HEK293 (cell line): Measurements from ENCODE around the gene NTNG1.

ENCODE experiments used
- CTCF ChIA-PET: fragments of 350-600 bp; formaldehyde crosslinking; extraction: SDS; loops from one replicate; lab custom pipeline; 2021; ENCODE audit warnings: antibody characterized with exemption; lab: Yijun Ruan, JAX
- POLR2A ChIA-PET: fragments of 300-600 bp; formaldehyde crosslinking; extraction: SDS; loops from one replicate; lab custom pipeline; 2020; ENCODE audit warnings: antibody characterized with exemption, inconsistent platforms; lab: Yijun Ruan, JAX
- H3K27ac ChIP-seq: fragments of 200-500 bp; sonication (Bioruptor generic); 2 replicates; pipeline ENCODE4 v1.5.1; 2014; ENCODE audit warnings: low read depth, low read length, control low read depth, inconsistent platforms; ENCODE audit errors: extremely low read depth
- H3K36me3 ChIP-seq, 2 experiments: fragments of 200-500 bp in 1 of 2; sonication (Bioruptor generic) in 1 of 2; 1 replicate in 1 of 2; 2 replicates in 1 of 2; pipeline ENCODE4 v1.5.1; 2014 to 2017; ENCODE audit warnings: inconsistent platforms in 2 of 2, low read length in 2 of 2; ENCODE audit not compliant: control insufficient read depth in 2 of 2, insufficient read depth in 1 of 2
- H3K4me1 ChIP-seq: fragments of 200-500 bp; sonication (Bioruptor generic); 2 replicates; pipeline ENCODE4 v1.5.1; 2014; ENCODE audit warnings: mild to moderate bottlenecking, low read length, inconsistent platforms; ENCODE audit not compliant: control insufficient read depth, insufficient read depth
- H3K4me3 ChIP-seq: 2 replicates; pipeline ENCODE4 v1.5.1; 2011; ENCODE audit warnings: low read depth, mild to moderate bottlenecking, control low read depth, low read length, moderate library complexity
- H3K9me3 ChIP-seq: fragments of 200-500 bp; sonication (Bioruptor generic); 2 replicates; pipeline ENCODE4 v1.5.1; 2014; ENCODE audit warnings: low read depth, low read length, inconsistent platforms; ENCODE audit not compliant: control insufficient read depth, insufficient read depth
- FEZF1 ChIP-seq: fragments of 450-650 bp; formaldehyde crosslinking; IDR thresholded peaks from 2 replicates; pipeline ENCODE4 v1.5.1; 2016; ENCODE audit warnings: missing biosample characterization, missing genetic modification characterization
- GLI2 ChIP-seq: fragments of 450-650 bp; formaldehyde crosslinking; IDR thresholded peaks from 2 replicates; pipeline ENCODE4; 2017; ENCODE audit warnings: missing biosample characterization, missing genetic modification characterization, low read depth, borderline replicate concordance
- HOXC10 ChIP-seq: sonication (generic); formaldehyde crosslinking; IDR thresholded peaks from 2 replicates; pipeline ENCODE4 v1.8.1; 2023; ENCODE audit warnings: mild to moderate bottlenecking, missing genetic modification reagents
- KLF7 ChIP-seq: fragments of 450-650 bp; formaldehyde crosslinking; IDR thresholded peaks from 2 replicates; pipeline ENCODE4 v1.5.1; 2016; ENCODE audit warnings: missing biosample characterization, missing genetic modification characterization, borderline replicate concordance
- OSR2 ChIP-seq: fragments of 450-650 bp; formaldehyde crosslinking; IDR thresholded peaks from 2 replicates; pipeline ENCODE4 v1.5.1; 2016; ENCODE audit warnings: missing biosample characterization, missing genetic modification characterization
- SP2 ChIP-seq: fragments of 450-650 bp; formaldehyde crosslinking; IDR thresholded peaks from 2 replicates; pipeline ENCODE4 v1.5.1; 2016; ENCODE audit warnings: missing biosample characterization, missing genetic modification characterization
- TCF7L2 ChIP-seq: IDR thresholded peaks from 2 replicates; pipeline ENCODE4 v1.6.1; 2011; ENCODE audit warnings: low read depth, mild to moderate bottlenecking, inconsistent platforms, low read length, moderate library complexity, borderline replicate concordance
- YY1 ChIP-seq: fragments of 450-650 bp; formaldehyde crosslinking; IDR thresholded peaks from 2 replicates; pipeline ENCODE4 v1.5.1; 2018; ENCODE audit warnings: missing biosample characterization, missing genetic modification characterization
- ZBTB17 ChIP-seq: fragments of 450-650 bp; formaldehyde crosslinking; IDR thresholded peaks from 2 replicates; pipeline ENCODE4 v1.5.1; 2016; ENCODE audit warnings: missing biosample characterization, missing genetic modification characterization
- ZBTB7A ChIP-seq: fragments of 450-650 bp; formaldehyde crosslinking; IDR thresholded peaks from 2 replicates; pipeline ENCODE4 v1.5.1; 2016; ENCODE audit warnings: low read depth, missing biosample characterization, missing genetic modification characterization
- ZBTB8A ChIP-seq: fragments of 450-650 bp; formaldehyde crosslinking; IDR thresholded peaks from 2 replicates; pipeline ENCODE4 v1.5.1; 2016; ENCODE audit warnings: missing biosample characterization, missing genetic modification characterization
- ZNF174 ChIP-seq: fragments of 450-650 bp; formaldehyde crosslinking; IDR thresholded peaks from 2 replicates; pipeline ENCODE4 v1.5.0; 2017; ENCODE audit warnings: missing biosample characterization, mild to moderate bottlenecking, missing genetic modification characterization
- ZNF202 ChIP-seq: fragments of 450-650 bp; formaldehyde crosslinking; IDR thresholded peaks from 2 replicates; pipeline ENCODE4 v1.5.1; 2016; ENCODE audit warnings: missing biosample characterization, missing genetic modification characterization, borderline replicate concordance
- ZNF211 ChIP-seq: fragments of 450-650 bp; formaldehyde crosslinking; IDR thresholded peaks from 2 replicates; pipeline ENCODE4 v1.5.1; 2016; ENCODE audit warnings: low read depth, missing biosample characterization, missing genetic modification characterization
- ZNF223 ChIP-seq: fragments of 450-650 bp; formaldehyde crosslinking; IDR thresholded peaks from 2 replicates; pipeline ENCODE4 v1.5.1; 2016; ENCODE audit warnings: missing biosample characterization, missing genetic modification characterization
- ZNF324 ChIP-seq: fragments of 450-650 bp; formaldehyde crosslinking; IDR thresholded peaks from 2 replicates; pipeline ENCODE4 v1.5.1; 2016; ENCODE audit warnings: missing biosample characterization, missing genetic modification characterization
- ZNF341 ChIP-seq: fragments of 450-650 bp; formaldehyde crosslinking; IDR thresholded peaks from 2 replicates; pipeline ENCODE4; 2016; ENCODE audit warnings: low read depth, missing biosample characterization, missing genetic modification characterization
- ZNF394 ChIP-seq: fragments of 450-650 bp; formaldehyde crosslinking; IDR thresholded peaks from 2 replicates; pipeline ENCODE4 v1.5.1; 2016; ENCODE audit warnings: missing biosample characterization, missing genetic modification characterization, mild to moderate bottlenecking, moderate library complexity, borderline replicate concordance
- ZNF624 ChIP-seq: fragments of 450-650 bp; formaldehyde crosslinking; IDR thresholded peaks from 2 replicates; pipeline ENCODE4 v1.5.1; 2017; ENCODE audit warnings: missing biosample characterization, missing genetic modification characterization
- ZNF626 ChIP-seq: fragments of 450-650 bp; sonication (Bioruptor Pico); formaldehyde crosslinking; IDR thresholded peaks from 2 replicates; pipeline ENCODE4 v1.5.1; 2018; ENCODE audit warnings: missing biosample characterization, missing genetic modification characterization, inconsistent platforms
- ZNF670 ChIP-seq: fragments of 450-650 bp; formaldehyde crosslinking; IDR thresholded peaks from 2 replicates; pipeline ENCODE4 v1.5.1; 2016; ENCODE audit warnings: missing biosample characterization, missing genetic modification characterization, low read depth
- ZNF677 ChIP-seq: fragments of 450-650 bp; IDR thresholded peaks from 2 replicates; pipeline ENCODE4 v1.5.0; 2018; ENCODE audit warnings: missing biosample characterization, mild to moderate bottlenecking, missing genetic modification characterization, moderate library complexity
- ZSCAN23 ChIP-seq: fragments of 450-650 bp; formaldehyde crosslinking; IDR thresholded peaks from 2 replicates; pipeline ENCODE4 v1.5.1; 2016; ENCODE audit warnings: missing biosample characterization, missing genetic modification characterization
- TF ChIP-seq, protein P1 (sequence below): fragments of 450-650 bp; formaldehyde crosslinking; IDR thresholded peaks from 2 replicates; pipeline ENCODE4 v1.5.1; 2016; ENCODE audit warnings: missing biosample characterization, missing genetic modification characterization
- TF ChIP-seq, protein P2 (sequence below): fragments of 450-650 bp; formaldehyde crosslinking; IDR thresholded peaks from 2 replicates; pipeline ENCODE4 v1.5.1; 2016; ENCODE audit warnings: missing biosample characterization, missing genetic modification characterization

NTNG1 gene

DNA sequence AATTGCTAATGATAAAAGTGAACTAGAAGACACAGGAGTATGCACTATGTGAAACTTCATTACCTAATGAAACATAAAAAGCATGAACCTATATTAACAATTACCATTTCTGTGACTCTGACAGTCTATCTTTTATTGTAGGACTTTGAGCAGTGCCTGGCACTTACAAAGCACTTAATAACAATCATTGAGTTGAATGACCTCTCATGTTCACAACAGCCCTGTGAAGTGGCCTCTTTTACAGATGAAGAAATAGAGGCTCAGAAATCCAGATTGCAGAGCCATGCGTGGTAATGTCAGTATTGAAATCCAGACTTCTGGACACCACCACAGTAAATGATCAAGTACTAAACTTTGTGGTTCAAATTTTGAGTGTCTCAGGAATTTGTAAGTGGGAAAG, 326.4 kb downstream of the NTNG1 start:
- Histone ChIP-seq H3K36me3 (no peaks in the 10 kb centered on the region), H3K4me3 (no peak overlapping the region), H3K9me3 (no peaks in the 10 kb centered on the region), H3K4me1 (no peaks in the 10 kb centered on the region), H3K27ac (no peak overlapping the region)
- CTCF ChIA-PET = interaction anchor here (0.9 to 1.5 kb wide), 4 partner anchors 8 to 62 kb away, joined by 3 to 6 read pairs (median 5); no protein-coding TSS in a partner anchor
- POLR2A ChIA-PET = no interaction called here
- TF ChIP-seq, protein P1, sequence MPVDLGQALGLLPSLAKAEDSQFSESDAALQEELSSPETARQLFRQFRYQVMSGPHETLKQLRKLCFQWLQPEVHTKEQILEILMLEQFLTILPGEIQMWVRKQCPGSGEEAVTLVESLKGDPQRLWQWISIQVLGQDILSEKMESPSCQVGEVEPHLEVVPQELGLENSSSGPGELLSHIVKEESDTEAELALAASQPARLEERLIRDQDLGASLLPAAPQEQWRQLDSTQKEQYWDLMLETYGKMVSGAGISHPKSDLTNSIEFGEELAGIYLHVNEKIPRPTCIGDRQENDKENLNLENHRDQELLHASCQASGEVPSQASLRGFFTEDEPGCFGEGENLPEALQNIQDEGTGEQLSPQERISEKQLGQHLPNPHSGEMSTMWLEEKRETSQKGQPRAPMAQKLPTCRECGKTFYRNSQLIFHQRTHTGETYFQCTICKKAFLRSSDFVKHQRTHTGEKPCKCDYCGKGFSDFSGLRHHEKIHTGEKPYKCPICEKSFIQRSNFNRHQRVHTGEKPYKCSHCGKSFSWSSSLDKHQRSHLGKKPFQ (tag by site-specific recombination) = no peak
- no peak for TF ChIP-seq OSR2 (tag by site-specific recombination)
- no peak for TF ChIP-seq GLI2 (tag by site-specific recombination)
- TF ChIP-seq FEZF1 = no peak
- TF ChIP-seq ZNF223 (tag by site-specific recombination) = no peak
- TF ChIP-seq ZNF670 (tag by site-specific recombination) = no peak
- no peak for TF ChIP-seq HOXC10
- no peak for TF ChIP-seq ZNF211
- no peak for TF ChIP-seq YY1 (tag by site-specific recombination)
- no peak for TF ChIP-seq SP2 (tag by site-specific recombination)
- no peak for TF ChIP-seq ZNF394 (tag by site-specific recombination)
- no peak for TF ChIP-seq KLF7 (tag by site-specific recombination)
- no peak for TF ChIP-seq ZBTB7A (tag by site-specific recombination)
- no peak for TF ChIP-seq TCF7L2

DNA sequence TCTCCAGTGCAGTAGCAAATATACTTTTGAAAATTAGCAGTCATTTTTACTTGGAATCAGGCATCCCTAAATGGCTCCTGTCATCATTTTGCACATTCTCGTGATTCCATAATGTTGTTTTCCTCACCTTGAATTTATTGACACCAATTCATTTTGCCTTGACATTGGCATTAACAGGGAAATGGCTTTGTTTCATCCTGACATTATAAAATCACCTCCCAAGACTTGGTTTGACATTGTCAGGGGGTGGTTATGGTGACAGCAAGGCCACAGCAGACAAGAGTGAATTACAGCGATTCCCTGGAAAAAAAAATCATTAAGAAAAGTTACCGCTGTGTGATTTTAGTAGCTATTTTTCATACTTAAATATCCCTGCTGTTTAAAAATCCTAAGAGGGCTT, 327.0 kb downstream of the NTNG1 start:
- Histone ChIP-seq H3K36me3 (no peaks in the 10 kb centered on the region), H3K27ac (no peak overlapping the region), H3K4me3 (no peak overlapping the region), H3K9me3 (no peaks in the 10 kb centered on the region), H3K4me1 (no peaks in the 10 kb centered on the region)
- CTCF ChIA-PET = interaction anchor here (0.6 kb wide), 1 partner anchor 64 kb away, joined by 3 read pairs; no protein-coding TSS in a partner anchor
- no peak for TF ChIP-seq ZSCAN23
- no peak for TF ChIP-seq ZNF324
- no peak for TF ChIP-seq ZNF626 (tag by site-specific recombination)
- TF ChIP-seq ZNF624 (tag by site-specific recombination) = no peak
- TF ChIP-seq SP2 (tag by site-specific recombination) = no peak
- no peak for TF ChIP-seq ZNF341 (tag by site-specific recombination)
- TF ChIP-seq, protein P2, sequence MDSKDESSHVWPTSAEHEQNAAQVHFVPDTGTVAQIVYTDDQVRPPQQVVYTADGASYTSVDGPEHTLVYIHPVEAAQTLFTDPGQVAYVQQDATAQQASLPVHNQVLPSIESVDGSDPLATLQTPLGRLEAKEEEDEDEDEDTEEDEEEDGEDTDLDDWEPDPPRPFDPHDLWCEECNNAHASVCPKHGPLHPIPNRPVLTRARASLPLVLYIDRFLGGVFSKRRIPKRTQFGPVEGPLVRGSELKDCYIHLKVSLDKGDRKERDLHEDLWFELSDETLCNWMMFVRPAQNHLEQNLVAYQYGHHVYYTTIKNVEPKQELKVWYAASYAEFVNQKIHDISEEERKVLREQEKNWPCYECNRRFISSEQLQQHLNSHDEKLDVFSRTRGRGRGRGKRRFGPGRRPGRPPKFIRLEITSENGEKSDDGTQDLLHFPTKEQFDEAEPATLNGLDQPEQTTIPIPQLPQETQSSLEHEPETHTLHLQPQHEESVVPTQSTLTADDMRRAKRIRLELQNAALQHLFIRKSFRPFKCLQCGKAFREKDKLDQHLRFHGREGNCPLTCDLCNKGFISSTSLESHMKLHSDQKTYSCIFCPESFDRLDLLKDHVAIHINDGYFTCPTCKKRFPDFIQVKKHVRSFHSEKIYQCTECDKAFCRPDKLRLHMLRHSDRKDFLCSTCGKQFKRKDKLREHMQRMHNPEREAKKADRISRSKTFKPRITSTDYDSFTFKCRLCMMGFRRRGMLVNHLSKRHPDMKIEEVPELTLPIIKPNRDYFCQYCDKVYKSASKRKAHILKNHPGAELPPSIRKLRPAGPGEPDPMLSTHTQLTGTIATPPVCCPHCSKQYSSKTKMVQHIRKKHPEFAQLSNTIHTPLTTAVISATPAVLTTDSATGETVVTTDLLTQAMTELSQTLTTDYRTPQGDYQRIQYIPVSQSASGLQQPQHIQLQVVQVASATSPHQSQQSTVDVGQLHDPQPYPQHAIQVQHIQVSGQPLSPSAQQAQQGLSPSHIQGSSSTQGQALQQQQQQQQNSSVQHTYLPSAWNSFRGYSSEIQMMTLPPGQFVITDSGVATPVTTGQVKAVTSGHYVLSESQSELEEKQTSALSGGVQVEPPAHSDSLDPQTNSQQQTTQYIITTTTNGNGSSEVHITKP (tag by site-specific recombination) = no peak
- TF ChIP-seq ZBTB8A (tag by site-specific recombination) = no peak
- no peak for TF ChIP-seq ZBTB17
- TF ChIP-seq ZNF677 (tag by site-specific recombination) = no peak
- TF ChIP-seq ZNF174 (tag by site-specific recombination) = no peak
- no peak for TF ChIP-seq ZNF394 (tag by site-specific recombination)
- no peak for TF ChIP-seq ZNF202 (tag by site-specific recombination)
- POLR2A ChIA-PET = no interaction called here
